Breast epithelium (tissue), 4 donors: ENCODE results near the gene TEAD1. TPM values are rescaled to one million over a fixed set of nuclear protein-coding genes. Genes with fewer than 3 reads are reported as not detected.

ENCODE experiments used
- DNase-seq, 2 donors: peaks; one replicate each; pipeline ENCODE4 v3.0.0-alpha.2; 2019; ENCODE audit warnings: low spot score in 2 of 2
- H3K27ac ChIP-seq, 2 donors: fragments of 200-600 bp; sonication (generic) in 1 of 2; one replicate each; pipeline ENCODE4 v1.5.1; 2016 to 2019; ENCODE audit warnings: mild to moderate bottlenecking in 1 of 2
- H3K27me3 ChIP-seq, 2 donors: fragments of 200-600 bp; sonication (generic) in 1 of 2; one replicate each; pipeline versions ENCODE4 v1.5.1 to v1.6.0; 2017 to 2019; ENCODE audit warnings: control low read depth in 1 of 2, mild to moderate bottlenecking in 1 of 2
- H3K36me3 ChIP-seq: fragments of 200-600 bp; one replicate; pipeline ENCODE4 v1.5.1; 2019
- H3K4me1 ChIP-seq, 2 donors: fragments of 200-600 bp; sonication (generic); one replicate each; pipeline ENCODE4 v1.5.1; 2016 to 2019; ENCODE audit warnings: control low read depth in 1 of 2
- H3K4me3 ChIP-seq, 3 donors: fragments of 200-600 bp; sonication (generic); 1 replicate in 2 of 3; 2 replicates in 1 of 3; pipeline ENCODE4 v1.5.1; 2016 to 2019; ENCODE audit warnings: mild to moderate bottlenecking in 3 of 3, moderate library complexity in 2 of 3
- H3K9me3 ChIP-seq, 2 donors: fragments of 200-600 bp; sonication (generic) in 1 of 2; one replicate each; pipeline ENCODE4 v1.5.1; 2016 to 2019; ENCODE audit warnings: control low read depth in 1 of 2
- POLR2A ChIP-seq: fragments of 450-650 bp; IDR thresholded peaks from one replicate; pipeline ENCODE4 v1.6.1; 2016; ENCODE audit warnings: antibody characterized with exemption, mild to moderate bottlenecking, moderate library complexity
- POLR2AphosphoS5 ChIP-seq, 3 donors: sonication (generic); formaldehyde crosslinking; IDR thresholded peaks; one replicate each; pipeline ENCODE4 v1.6.1; 2017; ENCODE audit warnings: antibody characterized with exemption in 3 of 3
- intact Hi-C: fragments of 100-400 bp; cut with DNase I; formaldehyde crosslinking; loops from one replicate; pipeline ENCODE4 v1.15.1; 2023; ENCODE audit warnings: low total_unique reads
- total RNA-seq, 3 donors: library from RNA; depleted of rRNA; stranded (reverse); fragments of >200 nt; gene quantifications; one replicate each; pipeline ENCODE4 v1.1.0, GENCODE V29; 2016
- TF ChIP-seq, protein P1 (sequence below), 3 donors: fragments of 450-650 bp; IDR thresholded peaks; one replicate each; pipeline ENCODE4 v1.5.1; 2016 to 2017; ENCODE audit warnings: antibody characterized with exemption in 3 of 3, mild to moderate bottlenecking in 3 of 3, moderate library complexity in 3 of 3

TEAD1 gene
- total RNA-seq, 3 donors from 2014 or later, result 67.8 to 110 (median 80.1) TPM

DNA sequence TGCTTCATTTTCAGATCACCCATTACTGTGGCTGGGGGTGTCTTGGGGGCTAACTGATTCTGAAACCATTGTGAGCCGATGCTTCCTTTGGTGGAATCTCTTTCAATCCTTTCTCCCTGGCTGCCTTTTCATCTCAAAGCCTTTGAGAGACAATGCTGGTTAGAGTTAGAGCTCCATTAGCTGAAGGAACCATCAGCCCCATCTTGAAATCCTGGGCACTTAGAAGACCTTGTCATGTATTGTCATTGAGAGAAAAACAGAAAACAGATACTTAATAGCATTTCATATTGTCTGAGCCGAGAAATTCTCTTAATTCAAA is 6.7 kb downstream of the TEAD1 start:
- intact Hi-C loops, result no loop called here
- Histone ChIP-seq H3K9me3 (no peaks in the 10 kb centered on the region), H3K36me3 (no peaks in the 10 kb centered on the region), H3K4me1 (no peaks in the 10 kb centered on the region), H3K4me3 (peak overlapping the region in 2 of 3 donors; percentile 27 to 51), H3K27ac (peak overlapping the region; percentile 70 to 78), H3K27me3 (no peaks in the 10 kb centered on the region)
- no peak for DNase-seq
- TF ChIP-seq POLR2A (no peak), POLR2AphosphoS5 (IDR thresholded peaks at IDR 0.05) (no peak)
- TF ChIP-seq, protein P1, sequence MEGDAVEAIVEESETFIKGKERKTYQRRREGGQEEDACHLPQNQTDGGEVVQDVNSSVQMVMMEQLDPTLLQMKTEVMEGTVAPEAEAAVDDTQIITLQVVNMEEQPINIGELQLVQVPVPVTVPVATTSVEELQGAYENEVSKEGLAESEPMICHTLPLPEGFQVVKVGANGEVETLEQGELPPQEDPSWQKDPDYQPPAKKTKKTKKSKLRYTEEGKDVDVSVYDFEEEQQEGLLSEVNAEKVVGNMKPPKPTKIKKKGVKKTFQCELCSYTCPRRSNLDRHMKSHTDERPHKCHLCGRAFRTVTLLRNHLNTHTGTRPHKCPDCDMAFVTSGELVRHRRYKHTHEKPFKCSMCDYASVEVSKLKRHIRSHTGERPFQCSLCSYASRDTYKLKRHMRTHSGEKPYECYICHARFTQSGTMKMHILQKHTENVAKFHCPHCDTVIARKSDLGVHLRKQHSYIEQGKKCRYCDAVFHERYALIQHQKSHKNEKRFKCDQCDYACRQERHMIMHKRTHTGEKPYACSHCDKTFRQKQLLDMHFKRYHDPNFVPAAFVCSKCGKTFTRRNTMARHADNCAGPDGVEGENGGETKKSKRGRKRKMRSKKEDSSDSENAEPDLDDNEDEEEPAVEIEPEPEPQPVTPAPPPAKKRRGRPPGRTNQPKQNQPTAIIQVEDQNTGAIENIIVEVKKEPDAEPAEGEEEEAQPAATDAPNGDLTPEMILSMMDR (IDR thresholded peaks at IDR 0.05), result no peak

DNA sequence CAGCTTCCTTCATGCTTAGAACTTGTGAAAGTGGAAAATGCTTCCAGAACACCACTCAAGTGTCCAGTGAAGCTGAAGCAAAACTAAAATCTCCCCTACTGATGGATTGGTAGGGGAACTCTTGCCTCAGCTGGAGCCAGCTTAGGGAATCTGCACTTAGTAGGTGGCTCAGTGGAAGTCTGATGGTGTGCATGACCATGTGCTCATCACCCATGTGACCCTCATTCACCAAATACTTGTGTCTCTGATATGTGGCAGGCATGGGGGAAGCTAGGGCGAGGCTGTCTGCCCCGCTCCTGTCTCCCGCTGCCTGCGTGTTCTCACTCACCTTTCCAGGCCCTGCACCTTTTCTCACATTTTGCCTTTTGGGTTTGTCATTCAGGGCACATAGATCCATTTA is 7.2 kb downstream of the TEAD1 start:
- Histone ChIP-seq H3K9me3 (no peaks in the 10 kb centered on the region), H3K4me1 (no peaks in the 10 kb centered on the region), H3K27ac (peak overlapping the region in 1 of 2 donors; percentile 78), H3K27me3 (no peaks in the 10 kb centered on the region), H3K4me3 (no peak overlapping the region), H3K36me3 (no peaks in the 10 kb centered on the region)
- no peak for DNase-seq
- intact Hi-C loops, result no loop called here
- no peak for TF ChIP-seq POLR2AphosphoS5 (IDR thresholded peaks at IDR 0.05)
- no peak for TF ChIP-seq POLR2A
- TF ChIP-seq, protein P1 (IDR thresholded peaks at IDR 0.05), result no peak

DNA sequence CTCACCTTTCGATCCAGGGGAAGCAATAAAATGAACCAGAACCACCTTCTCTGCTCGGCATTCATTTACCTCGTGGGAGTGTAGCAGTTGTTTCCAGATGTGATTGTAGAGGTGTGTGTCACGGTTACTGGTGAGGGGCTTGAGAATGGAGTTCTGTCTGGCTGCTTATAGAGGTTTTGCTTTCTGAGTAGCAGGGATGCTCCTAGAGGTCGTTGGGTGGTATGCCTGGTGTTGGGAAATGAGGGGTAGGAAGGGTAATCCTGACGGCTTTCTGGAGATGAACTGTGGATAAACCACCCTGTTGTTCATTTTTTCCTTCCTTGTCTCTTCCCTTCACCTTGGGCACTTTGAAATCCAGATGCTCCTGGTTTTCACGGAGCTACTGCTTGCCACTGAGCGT is 8.1 kb downstream of the TEAD1 start:
- H3K4me3 ChIP-seq, result no peak overlapping the region
- intact Hi-C loops, result no loop called here
- DNase-seq, result no peak
- H3K36me3 ChIP-seq, result no peaks in the 10 kb centered on the region
- H3K9me3 ChIP-seq, result no peaks in the 10 kb centered on the region
- H3K27me3 ChIP-seq, result no peaks in the 10 kb centered on the region
- H3K4me1 ChIP-seq, result peaks cover 0 to 6% of the 10 kb centered on the region in 2 donors
- H3K27ac ChIP-seq, result peak overlapping the region in 1 of 2 donors; percentile 30
- TF ChIP-seq POLR2AphosphoS5 (IDR thresholded peaks at IDR 0.05), result no peak
- TF ChIP-seq, protein P1 (IDR thresholded peaks at IDR 0.05), result no peak
- TF ChIP-seq POLR2A, result no peak

DNA sequence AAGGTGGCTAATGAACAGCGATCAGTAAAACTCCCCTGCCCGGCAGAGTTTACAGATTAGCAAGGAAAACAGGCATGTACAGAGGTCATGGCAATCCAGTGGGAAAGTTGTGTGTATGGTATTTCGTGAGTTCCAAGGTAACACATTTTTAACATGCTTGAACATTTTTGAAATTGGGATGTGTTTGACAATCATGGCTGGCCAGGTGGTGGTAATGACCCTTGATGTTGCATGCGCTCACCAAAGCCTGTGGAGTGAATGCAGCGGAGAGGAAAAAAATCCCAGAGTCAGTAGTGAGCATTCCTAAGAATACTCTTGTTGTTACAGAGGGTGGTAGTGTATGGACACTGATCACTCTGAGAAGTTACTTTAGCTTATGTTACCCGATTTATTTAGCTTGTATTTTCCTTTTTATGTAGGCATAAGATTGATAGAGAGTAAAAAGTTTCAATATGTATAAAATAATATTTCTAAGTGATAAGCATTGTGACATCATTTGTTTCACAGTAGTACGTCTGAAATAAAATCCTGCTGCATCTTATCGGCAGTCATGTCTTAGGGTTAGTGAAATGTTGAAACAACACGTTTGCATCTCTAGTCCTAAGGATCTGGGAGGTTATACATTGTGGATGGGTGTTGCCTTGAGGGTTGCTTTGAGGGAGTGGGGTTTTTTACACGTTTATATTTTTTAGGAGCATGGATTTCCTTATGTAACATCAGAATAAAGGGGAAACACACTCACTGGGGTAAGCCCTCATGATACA is 8.7 kb downstream of the TEAD1 start:
- no peak for DNase-seq
- Histone ChIP-seq H3K9me3 (no peaks in the 10 kb centered on the region), H3K4me3 (no peak overlapping the region), H3K4me1 (peaks cover 0 to 13% of the 10 kb centered on the region in 2 donors), H3K27ac (no peak overlapping the region), H3K36me3 (no peaks in the 10 kb centered on the region), H3K27me3 (no peaks in the 10 kb centered on the region)
- intact Hi-C loops, result no loop called here
- TF ChIP-seq, protein P1 (IDR thresholded peaks at IDR 0.05), result no peak
- TF ChIP-seq POLR2A, result no peak

DNA sequence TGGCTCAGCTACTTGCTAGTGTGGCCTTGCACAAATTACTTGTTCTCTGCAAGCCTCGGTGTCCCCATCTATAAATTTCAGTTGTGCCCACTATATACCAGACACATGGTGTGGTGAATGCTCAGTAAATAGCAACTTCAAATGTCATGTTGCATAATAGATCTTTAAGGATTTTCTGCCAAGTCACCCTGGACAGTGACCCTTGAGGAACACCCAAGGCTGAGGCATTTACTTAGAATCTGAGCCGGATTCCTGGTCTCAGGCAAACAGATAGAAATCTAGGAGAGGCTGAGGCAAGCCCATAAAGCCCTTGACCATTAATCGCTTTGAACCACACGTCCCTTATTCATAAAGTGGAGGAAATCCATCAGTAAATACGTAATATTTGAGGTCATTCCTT is 9.7 kb downstream of the TEAD1 start:
- Histone ChIP-seq H3K27ac (no peak overlapping the region), H3K4me3 (no peak overlapping the region), H3K9me3 (no peaks in the 10 kb centered on the region), H3K4me1 (peaks cover 0 to 14% of the 10 kb centered on the region in 2 donors), H3K36me3 (no peaks in the 10 kb centered on the region), H3K27me3 (no peaks in the 10 kb centered on the region)
- intact Hi-C loops, result no loop called here
- TF ChIP-seq, protein P1 (IDR thresholded peaks at IDR 0.05), result no peak
- TF ChIP-seq POLR2A, result no peak
- no peak for TF ChIP-seq POLR2AphosphoS5 (IDR thresholded peaks at IDR 0.05)
- DNase-seq, result no peak
